Activated CD4-positive, alpha-beta T cell treated with anti-CD3 and anti-CD28 coated beads, Interleukin-2, amount 10 ng/mL, durations not matched to agents 7 days and 5 days (primary cell): ENCODE results near the gene NEAT1. TPM values are rescaled to one million over a fixed set of nuclear protein-coding genes. Genes with fewer than 3 reads are reported as not detected.

Experiments
- CTCF ChIA-PET: fragments of 350-600 bp; sonication (Branson Sonifier 250); formaldehyde crosslinking; loops from one replicate; lab custom pipeline; 2021; ENCODE audit warnings: antibody characterized with exemption; lab: Charles Lee
- POLR2A ChIA-PET: fragments of 350-600 bp; sonication (Branson Sonifier 250); formaldehyde crosslinking; loops from one replicate; lab custom pipeline; 2021; ENCODE audit warnings: antibody characterized with exemption; lab: Charles Lee
- DNase-seq: peaks from one replicate; pipeline ENCODE4 v3.0.0-alpha.2; 2020
- H3K27ac Mint-ChIP-seq: one replicate; pipeline ENCODE4 v1.8.0; 2021; ENCODE audit warnings: mild to moderate bottlenecking, moderate library complexity, mixed read lengths
- H3K27me3 Mint-ChIP-seq: one replicate; pipeline ENCODE4 v1.8.0; 2021; ENCODE audit warnings: mixed read lengths
- H3K36me3 Mint-ChIP-seq: one replicate; pipeline ENCODE4 v1.8.0; 2021; ENCODE audit warnings: low read depth, mixed read lengths
- H3K4me1 Mint-ChIP-seq: one replicate; pipeline ENCODE4 v1.8.0; 2021; ENCODE audit warnings: mixed read lengths
- H3K4me3 Mint-ChIP-seq: one replicate; pipeline ENCODE4 v1.8.0; 2021; ENCODE audit warnings: mild to moderate bottlenecking, moderate library complexity, mixed read lengths
- H3K9me3 Mint-ChIP-seq: one replicate; pipeline ENCODE4 v1.8.0; 2021; ENCODE audit warnings: mixed read lengths
- total RNA-seq, 2 experiments: library from RNA; stranded (reverse); gene quantifications; one replicate each; pipeline ENCODE4 v1.2.3, GENCODE V29; 2021

NEAT1 gene
- total RNA-seq, 2 experiments from 2014 or later: 463 to 610 TPM

DNA sequence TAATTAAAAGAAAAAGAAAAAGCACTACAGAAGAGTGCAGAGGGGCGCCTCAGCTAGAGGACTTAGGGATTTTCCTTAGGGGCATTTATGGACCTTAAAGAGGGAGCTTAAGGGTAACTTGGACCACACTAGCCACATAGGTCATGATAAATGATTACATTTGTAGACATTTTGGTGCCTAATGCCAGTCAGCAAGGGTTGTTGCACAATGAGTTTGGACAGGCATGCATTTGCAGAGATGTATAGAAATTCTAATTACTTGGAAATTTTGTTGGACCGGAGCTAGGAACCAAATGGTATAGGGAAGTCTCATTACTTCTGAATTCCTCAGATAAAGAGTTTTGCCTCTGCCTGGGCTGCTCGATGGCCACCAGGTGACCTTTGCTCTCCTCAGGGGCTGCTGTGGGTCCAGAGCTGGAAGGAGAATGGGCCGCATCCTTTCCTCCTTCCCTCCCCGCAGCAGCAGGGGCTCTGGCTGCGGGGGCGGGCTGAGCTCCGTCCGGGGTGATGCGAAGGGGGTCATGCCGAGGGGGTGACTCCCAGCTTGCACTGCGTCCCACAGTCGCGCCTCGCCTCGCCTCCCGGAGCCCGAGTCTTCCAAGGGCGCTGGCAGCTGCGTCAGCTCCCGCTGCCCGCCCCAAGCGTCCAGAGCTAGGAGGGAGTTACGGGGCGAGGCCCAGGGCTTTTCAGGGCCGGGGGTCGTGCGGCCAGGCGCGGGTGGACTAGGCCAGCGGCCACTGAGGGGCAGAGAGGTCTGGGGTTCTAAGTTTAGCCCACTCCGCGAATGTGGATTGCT, 56.0 kb downstream of the NEAT1 start:
- Mint-ChIP-seq H3K36me3 (no peaks in the 10 kb centered on the region), H3K27ac (peak overlapping the region; percentile 62), H3K27me3 (peaks cover 6% of the 10 kb centered on the region), H3K4me1 (peaks cover 21% of the 10 kb centered on the region), H3K4me3 (peak overlapping the region; percentile 56), H3K9me3 (no peaks in the 10 kb centered on the region)
- ChIA-PET POLR2A (interaction anchor here (0.6 to 4.9 kb wide), 4 partner anchors 13 to 58 kb away, joined by 7 to 24 read pairs (median 8); partner anchors contain the start of gene MALAT1), CTCF (interaction anchor here (0.9 to 10.2 kb wide), 10 partner anchors 9 to 62 kb away, joined by 3 to 119 read pairs (median 5); no protein-coding TSS in a partner anchor)
- DNase-seq: no peak

DNA sequence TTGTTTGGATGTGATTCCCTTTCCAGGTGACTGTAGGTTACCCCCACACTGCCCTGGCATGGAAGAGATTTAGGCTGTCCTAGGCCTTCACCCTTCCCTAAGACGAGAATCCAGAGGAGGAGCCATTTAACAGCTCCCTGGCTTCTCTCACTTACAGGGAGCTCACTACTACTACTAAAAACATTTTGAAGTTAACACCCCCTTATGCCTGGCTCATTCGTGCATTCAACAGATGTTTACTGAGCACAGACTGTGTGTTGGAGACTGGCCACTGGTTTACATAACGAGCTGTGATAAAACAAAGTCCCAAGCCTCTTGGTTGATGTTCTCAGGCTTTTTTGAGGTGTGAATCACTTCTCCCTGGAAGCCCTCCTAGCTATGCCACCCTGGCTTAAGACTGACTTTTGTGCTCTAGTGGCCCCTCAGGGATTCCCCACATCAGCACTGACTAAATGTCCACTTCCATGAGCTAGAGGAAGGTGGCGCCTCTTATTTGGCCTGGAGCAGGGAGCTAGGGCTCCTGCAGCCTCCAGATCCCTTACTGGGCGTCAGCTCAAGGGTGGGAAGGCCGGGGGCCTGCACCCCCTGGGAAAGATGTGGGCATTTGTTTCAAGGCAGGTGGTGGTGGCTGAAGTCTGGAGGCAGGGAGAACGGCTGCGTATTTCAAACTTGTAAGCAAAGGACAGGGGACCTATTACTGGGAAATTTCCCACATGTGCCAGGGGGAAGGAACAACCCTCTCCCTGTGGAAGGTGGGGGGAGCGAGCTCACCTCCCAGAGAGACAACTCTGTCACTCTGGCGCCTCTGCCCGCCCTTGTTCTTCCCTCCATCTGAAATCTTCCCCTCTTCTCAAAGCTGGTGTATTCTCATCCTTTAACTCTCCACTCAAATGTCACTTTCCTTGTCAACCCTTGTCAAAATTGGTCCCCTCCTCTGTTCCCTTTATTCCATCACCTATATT, 56.9 kb downstream of the NEAT1 start:
- Mint-ChIP-seq H3K4me1 (peaks cover 21% of the 10 kb centered on the region), H3K9me3 (no peaks in the 10 kb centered on the region), H3K36me3 (no peaks in the 10 kb centered on the region), H3K27ac (no peak overlapping the region), H3K4me3 (no peak overlapping the region), H3K27me3 (peaks cover 9% of the 10 kb centered on the region)
- CTCF ChIA-PET: interaction anchor here (0.6 to 10.2 kb wide), 11 partner anchors 10 to 122 kb away, joined by 3 to 119 read pairs (median 5); no protein-coding TSS in a partner anchor
- DNase-seq: no peak
- POLR2A ChIA-PET: interaction anchor here (0.8 to 4.9 kb wide), 4 partner anchors 18 to 26 kb away, joined by 3 to 24 read pairs (median 4); partner anchors contain the start of gene MALAT1

DNA sequence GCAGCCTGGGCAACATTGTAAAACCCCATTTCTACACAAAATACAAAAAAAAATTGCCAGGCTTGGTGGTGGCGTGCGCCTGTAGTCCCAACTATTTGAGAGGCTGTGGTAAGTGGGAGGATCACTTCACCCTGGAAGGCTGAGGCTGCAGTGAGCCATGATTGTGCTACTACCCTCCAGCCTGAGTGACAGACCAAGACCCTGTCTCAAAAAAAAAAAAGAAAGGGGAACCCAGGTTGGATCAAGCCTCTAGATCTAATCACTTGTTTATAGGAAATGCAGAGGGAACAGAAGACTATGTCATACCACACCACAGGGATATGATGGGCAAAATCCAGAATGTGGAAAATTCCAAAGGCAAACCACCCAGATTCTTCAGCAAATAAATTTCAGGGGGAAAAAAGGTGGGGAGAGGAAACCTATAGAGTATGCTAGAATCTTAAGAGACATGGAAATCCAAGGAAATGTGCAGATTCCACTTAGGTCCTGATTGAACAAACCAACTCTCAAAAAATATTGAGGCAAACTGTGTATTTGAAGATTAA, 59.8 kb downstream of the NEAT1 start:
- no peak overlapping the region for H3K27ac Mint-ChIP-seq
- POLR2A ChIA-PET: no interaction called here

DNA sequence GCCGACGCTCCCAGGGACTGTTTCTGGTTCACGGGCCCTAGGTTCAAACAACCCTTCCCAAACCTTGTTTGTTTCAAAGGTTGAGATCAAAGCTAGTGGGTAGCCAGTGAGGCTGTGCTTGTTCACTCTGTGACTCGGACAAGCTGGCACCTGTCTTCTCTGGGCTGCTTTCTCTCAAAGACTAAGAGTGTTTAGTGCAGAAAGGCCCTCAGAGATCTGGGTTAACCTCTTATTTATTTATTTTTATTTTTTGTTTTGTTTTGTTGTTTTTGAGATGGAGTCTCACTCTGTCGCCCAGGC, 63.3 kb downstream of the NEAT1 start:
- Mint-ChIP-seq H3K36me3 (no peaks in the 10 kb centered on the region), H3K9me3 (no peaks in the 10 kb centered on the region), H3K27me3 (peaks cover 11% of the 10 kb centered on the region), H3K27ac (no peak overlapping the region), H3K4me3 (no peak overlapping the region), H3K4me1 (peaks cover 28% of the 10 kb centered on the region)
- ChIA-PET POLR2A (interaction anchor here (0.6 kb wide), 1 partner anchor 70 kb away, joined by 3 read pairs; no protein-coding TSS in a partner anchor), CTCF (interaction anchor here (1.6 to 10.0 kb wide), 5 partner anchors 10 to 70 kb away, joined by 4 to 119 read pairs (median 13); partner anchors contain the start of gene MALAT1)
- no peak for DNase-seq

More for the DNA sequence above, 59.8 kb downstream of the NEAT1 start:
- Mint-ChIP-seq H3K4me1 (peaks cover 18% of the 10 kb centered on the region), H3K27me3 (peaks cover 11% of the 10 kb centered on the region), H3K4me3 (no peak overlapping the region), H3K36me3 (no peaks in the 10 kb centered on the region), H3K9me3 (no peaks in the 10 kb centered on the region)
- CTCF ChIA-PET: interaction anchor here (0.7 to 1.2 kb wide), 3 partner anchors 11 to 28 kb away, joined by 3 read pairs; no protein-coding TSS in a partner anchor
- DNase-seq: no peak

DNA sequence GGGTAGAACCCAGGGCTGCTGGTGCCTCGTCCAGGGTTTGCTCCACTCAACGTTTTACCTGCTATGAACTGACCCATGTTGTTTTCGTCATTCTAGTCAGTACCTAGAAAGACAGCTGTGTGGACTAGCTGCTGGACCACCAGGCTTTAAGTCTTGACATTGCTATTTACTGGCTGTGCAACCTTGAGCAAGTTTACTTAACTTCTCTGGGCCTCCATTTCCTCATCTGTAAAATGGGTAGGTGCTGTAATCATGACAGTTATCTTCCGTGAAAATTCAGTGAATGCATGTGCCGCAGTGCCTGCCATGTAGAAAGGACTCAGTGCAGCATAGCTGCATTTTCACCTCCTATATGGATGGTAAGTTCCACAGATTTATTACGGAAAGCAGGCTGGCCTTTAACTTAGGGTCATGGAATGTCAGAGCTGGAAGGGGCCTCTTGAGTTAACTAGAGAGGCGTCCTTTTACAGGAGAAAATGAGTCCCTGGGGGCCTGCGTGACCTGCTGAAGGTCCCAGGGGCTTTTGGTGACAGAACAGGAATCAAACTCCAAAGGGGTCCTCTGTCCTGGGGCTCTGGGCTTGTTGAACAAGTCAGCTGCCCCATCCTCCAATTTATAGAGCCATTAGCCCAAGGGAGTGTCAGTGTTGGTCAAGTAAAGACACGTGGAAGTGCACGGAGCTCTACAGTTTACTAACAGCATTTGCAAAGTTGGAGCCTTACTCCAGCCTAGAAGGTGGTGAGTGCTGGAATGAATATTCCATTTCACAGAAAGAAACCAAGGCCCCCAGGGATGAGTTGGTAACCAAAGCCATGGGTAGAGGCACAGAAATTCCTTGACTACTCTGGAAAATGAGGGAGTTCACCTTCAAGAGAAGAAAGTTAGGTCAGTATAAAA, 64.2 kb downstream of the NEAT1 start:
- ChIA-PET CTCF (interaction anchor here (0.6 to 10.0 kb wide), 6 partner anchors 11 to 71 kb away, joined by 3 to 119 read pairs (median 10); partner anchors contain the start of gene MALAT1), POLR2A (interaction anchor here (0.6 to 4.1 kb wide), 4 partner anchors 10 to 71 kb away, joined by 3 to 39 read pairs (median 4); partner anchors contain the start of gene MALAT1)
- Mint-ChIP-seq H3K4me1 (peaks cover 33% of the 10 kb centered on the region), H3K9me3 (no peaks in the 10 kb centered on the region), H3K36me3 (no peaks in the 10 kb centered on the region), H3K4me3 (no peak overlapping the region), H3K27ac (no peak overlapping the region), H3K27me3 (peaks cover 10% of the 10 kb centered on the region)
- no peak for DNase-seq

DNA sequence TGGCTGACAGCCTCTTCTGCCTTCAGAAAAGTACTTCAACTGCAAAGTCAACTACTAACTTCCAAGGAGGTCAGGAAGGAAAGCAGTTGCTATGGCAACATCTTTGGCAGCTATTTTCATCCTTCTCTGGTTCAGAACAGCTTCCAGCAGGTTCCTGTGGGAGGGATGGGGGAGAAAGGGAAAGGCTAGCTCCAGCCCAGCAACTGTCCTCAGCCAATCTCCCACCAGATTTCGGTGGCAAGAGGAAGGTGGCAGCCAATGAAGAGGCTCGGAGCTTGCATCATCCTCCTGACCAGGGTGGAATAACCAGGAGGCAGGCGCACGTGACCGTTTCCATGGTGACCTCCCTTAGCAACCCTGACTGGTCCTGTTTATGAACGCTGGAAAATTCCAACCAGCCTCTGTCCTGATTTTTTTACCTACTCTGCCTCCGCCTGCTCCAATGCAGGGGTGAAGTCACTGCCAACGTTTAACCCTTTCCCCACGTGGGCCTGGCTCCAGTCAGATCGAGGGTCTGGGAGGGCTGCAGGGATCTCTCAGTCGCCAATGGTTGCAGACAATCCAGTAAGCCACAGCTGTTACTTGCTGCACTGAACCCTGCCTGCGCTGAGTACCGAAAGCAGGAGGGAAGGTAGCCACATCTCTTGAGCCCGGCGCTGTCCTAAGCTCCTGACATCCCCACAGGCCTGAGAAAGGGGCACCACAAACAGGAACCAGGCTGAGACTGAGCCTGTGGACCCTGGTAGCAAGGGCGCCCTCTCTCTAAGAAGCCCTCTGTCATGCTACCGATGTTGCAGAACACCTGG, 65.1 kb downstream of the NEAT1 start:
- ChIA-PET CTCF (interaction anchor here (0.6 to 10.0 kb wide), 8 partner anchors 10 to 72 kb away, joined by 3 to 119 read pairs (median 6); partner anchors contain the start of gene MALAT1), POLR2A (interaction anchor here (0.8 to 4.1 kb wide), 5 partner anchors 9 to 59 kb away, joined by 3 to 39 read pairs (median 4); partner anchors contain the start of gene MALAT1)
- Mint-ChIP-seq H3K4me3 (no peak overlapping the region), H3K36me3 (no peaks in the 10 kb centered on the region), H3K9me3 (no peaks in the 10 kb centered on the region), H3K27ac (peak overlapping the region; percentile 71), H3K4me1 (peaks cover 38% of the 10 kb centered on the region), H3K27me3 (peaks cover 5% of the 10 kb centered on the region)
- DNase-seq: peak; percentile 66

DNA sequence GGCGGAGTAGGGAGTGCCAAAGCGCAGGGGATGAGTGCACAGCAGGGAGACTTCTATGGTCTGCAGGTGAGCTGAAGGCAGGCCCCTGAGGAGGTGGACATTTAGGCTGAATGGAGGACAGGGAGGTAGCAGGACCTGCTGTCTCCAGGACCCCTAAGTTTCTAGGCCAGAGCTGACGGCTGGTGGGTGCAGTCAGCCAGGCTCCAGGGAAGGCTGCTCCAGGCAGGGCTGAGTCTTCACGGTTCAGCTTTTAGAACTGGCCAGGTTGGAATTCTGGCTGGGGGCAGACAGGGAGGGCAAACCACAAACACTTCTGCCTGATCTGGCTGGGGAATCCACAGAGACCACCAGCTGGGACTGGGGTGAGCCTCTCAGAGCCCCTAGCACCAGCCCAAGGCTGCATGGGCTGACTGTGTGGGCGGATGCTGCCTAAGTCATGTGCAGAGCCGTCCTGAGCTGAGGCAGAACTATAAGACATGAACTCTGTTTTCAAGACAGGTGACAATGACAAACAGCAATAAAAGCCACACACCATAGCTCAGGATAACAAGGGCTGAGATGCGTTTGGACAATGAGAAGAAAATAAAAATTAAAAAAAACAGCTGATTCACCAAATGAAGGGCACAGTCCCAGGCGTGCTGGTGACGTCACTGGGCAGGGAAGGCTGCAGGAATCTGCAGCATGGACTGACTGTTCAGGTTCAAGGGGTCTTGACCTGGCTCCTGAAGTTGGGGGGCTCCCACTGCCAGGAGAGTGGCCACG, 65.9 kb downstream of the NEAT1 start:
- ChIA-PET CTCF (interaction anchor here (0.6 to 10.0 kb wide), 6 partner anchors 9 to 72 kb away, joined by 3 to 119 read pairs (median 10); partner anchors contain the start of gene MALAT1), POLR2A (interaction anchor here (0.8 to 4.1 kb wide), 3 partner anchors 9 to 60 kb away, joined by 3 to 39 read pairs (median 7); partner anchors contain the start of gene MALAT1)
- Mint-ChIP-seq H3K27me3 (peaks cover 5% of the 10 kb centered on the region), H3K4me3 (no peak overlapping the region), H3K9me3 (no peaks in the 10 kb centered on the region), H3K4me1 (peaks cover 45% of the 10 kb centered on the region), H3K36me3 (no peaks in the 10 kb centered on the region), H3K27ac (no peak overlapping the region)
- DNase-seq: no peak

DNA sequence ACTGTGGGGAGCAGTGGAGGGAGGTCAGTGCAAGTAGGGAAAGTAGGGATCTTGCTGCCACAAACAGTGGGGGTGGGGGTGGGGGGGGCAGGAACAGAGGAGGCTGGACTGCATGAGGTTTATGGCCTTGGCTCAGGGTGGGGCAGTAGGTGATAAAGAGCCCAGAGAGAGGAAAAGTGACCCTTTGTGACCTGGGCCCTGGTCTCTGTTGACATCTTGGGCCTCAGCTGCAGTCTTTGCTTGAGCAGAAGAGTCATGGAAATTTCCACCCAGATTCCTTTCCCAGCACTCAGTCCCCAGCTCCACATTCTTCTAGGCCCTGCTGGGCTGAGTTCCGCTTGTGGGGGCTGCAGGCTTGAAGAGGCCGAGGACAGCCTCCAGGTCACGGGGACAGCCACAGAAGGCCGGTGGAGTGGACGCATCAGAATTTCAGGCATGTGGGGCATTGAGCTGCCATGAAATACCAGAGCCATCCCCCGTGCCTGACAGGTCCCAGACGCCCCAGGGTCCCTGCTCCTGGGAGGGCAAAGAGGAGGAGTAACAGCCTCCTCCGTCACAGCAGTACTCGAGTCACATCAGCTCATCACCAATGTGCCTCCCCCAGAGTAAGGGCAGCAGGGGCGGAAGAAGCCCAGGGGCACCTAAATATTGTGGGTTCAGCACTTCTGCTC, 66.6 kb downstream of the NEAT1 start:
- Mint-ChIP-seq H3K27me3 (peaks cover 2% of the 10 kb centered on the region), H3K36me3 (no peaks in the 10 kb centered on the region), H3K4me3 (no peak overlapping the region), H3K9me3 (no peaks in the 10 kb centered on the region), H3K4me1 (peaks cover 51% of the 10 kb centered on the region), H3K27ac (no peak overlapping the region)
- no peak for DNase-seq
- POLR2A ChIA-PET: interaction anchor here (1.4 to 4.1 kb wide), 2 partner anchors 8 to 10 kb away, joined by 7 to 39 read pairs; partner anchors contain the start of gene MALAT1
- CTCF ChIA-PET: interaction anchor here (0.6 to 10.0 kb wide), 7 partner anchors 9 to 73 kb away, joined by 3 to 119 read pairs (median 6); partner anchors contain the start of gene MALAT1

DNA sequence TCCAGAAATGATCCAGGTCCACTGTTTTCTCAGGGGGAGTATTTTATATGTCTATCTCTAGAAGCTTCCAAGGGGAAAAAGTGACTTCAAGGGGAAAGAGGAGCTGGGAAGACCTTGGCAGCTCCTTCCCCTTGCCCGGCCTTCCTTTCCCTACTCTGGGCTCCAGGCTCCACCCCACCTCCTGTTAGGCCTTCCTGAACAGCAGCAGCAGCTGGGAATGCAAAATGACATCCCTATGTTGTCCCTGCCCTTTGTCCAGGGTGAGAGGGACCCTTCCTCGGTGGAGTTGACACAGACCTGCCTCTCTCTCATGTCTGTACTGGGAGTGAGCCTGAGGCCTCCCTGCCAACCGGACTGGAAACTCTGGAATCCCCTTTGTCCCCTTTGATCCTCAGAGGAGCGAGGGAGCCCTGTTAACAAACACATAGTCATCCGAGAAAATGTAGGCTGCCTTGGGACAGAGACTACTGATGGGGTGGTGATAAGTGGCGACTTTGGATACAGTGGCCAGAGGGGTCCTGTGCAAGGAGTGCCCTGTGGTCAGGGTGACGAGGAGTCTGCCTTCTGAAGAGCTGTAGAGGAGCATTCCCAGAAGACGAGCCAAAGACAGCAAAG, 67.2 kb downstream of the NEAT1 start:
- CTCF ChIA-PET: interaction anchor here (0.6 to 10.0 kb wide), 6 partner anchors 8 to 64 kb away, joined by 3 to 119 read pairs (median 4); partner anchors contain the start of gene MALAT1
- POLR2A ChIA-PET: interaction anchor here (4.1 kb wide), 1 partner anchor 10 kb away, joined by 39 read pairs; the partner anchor contains the start of gene MALAT1
- Mint-ChIP-seq H3K36me3 (no peaks in the 10 kb centered on the region), H3K27me3 (peaks cover 2% of the 10 kb centered on the region), H3K9me3 (no peaks in the 10 kb centered on the region), H3K27ac (no peak overlapping the region), H3K4me3 (no peak overlapping the region), H3K4me1 (peaks cover 56% of the 10 kb centered on the region)
- no peak for DNase-seq
